ENCODE data around the gene OR4D5.

GRCh38 chr11:123924027-123924426, 15.4 kb upstream of the OR4D5 start:
- no peak for TF ChIP-seq POLR2A (IDR thresholded peaks at IDR 0.05)
- no peak for TF ChIP-seq CTCF (IDR thresholded peaks at IDR 0.05)
